ENCODE measurements around the gene TDRD6. TPM values are rescaled to one million over a fixed set of nuclear protein-coding genes. Genes with fewer than 3 reads are reported as not detected.

TDRD6 gene
- total RNA-seq, 1 donor from 2014 or later = 0.35 TPM

- intact Hi-C loops (cut with DNase I) = no loop called here
- ATAC-seq = no peak
- no peak for DNase-seq (ENCODE audit: missing footprints)
These were observed 10.4 kb upstream of the TDRD6 start for GRCh38 chr6:46677314-46677654.

- intact Hi-C loops (cut with DNase I) = no loop called here
- ATAC-seq = no peak
- DNase-seq (ENCODE audit: missing footprints) = no peak
These were observed 2.9 kb upstream of the TDRD6 start for GRCh38 chr6:46684771-46685170.

GRCh38 chr6:46688117-46688965 is 656 bp downstream of the TDRD6 start:
- no peak for ATAC-seq
- peak; percentile 69 for DNase-seq (ENCODE audit: missing footprints)
- intact Hi-C loops (cut with DNase I) = no loop called here

- intact Hi-C loops (cut with DNase I) = no loop called here
- no peak for ATAC-seq
- DNase-seq (ENCODE audit: missing footprints) = no peak
These were observed 1.3 kb downstream of the TDRD6 start for GRCh38 chr6:46688966-46689335.

GRCh38 chr6:46689657-46690056 is 2.0 kb downstream of the TDRD6 start:
- DNase-seq (ENCODE audit: missing footprints) (no peak), ATAC-seq (no peak)
- intact Hi-C loops (cut with DNase I) = no loop called here

- ATAC-seq = no peak
- no peak for DNase-seq (ENCODE audit: missing footprints)
- intact Hi-C loops (cut with DNase I) = no loop called here
These were observed 2.6 kb downstream of the TDRD6 start for GRCh38 chr6:46690141-46690755.

GRCh38 chr6:46690911-46691451 is 3.3 kb downstream of the TDRD6 start:
- intact Hi-C loops (cut with DNase I) = no loop called here
- ATAC-seq (no peak), DNase-seq (ENCODE audit: missing footprints) (no peak)

- intact Hi-C loops (cut with DNase I) = loop anchor here (10.0 kb wide), 1 partner anchor 85 kb away; no protein-coding TSS in a partner anchor
- no peak for ATAC-seq
- DNase-seq (ENCODE audit: missing footprints) = no peak
These were observed 12.3 kb downstream of the TDRD6 start for GRCh38 chr6:46699970-46700369.

- no peak for ATAC-seq
- no peak for DNase-seq (ENCODE audit: missing footprints)
- intact Hi-C loops (cut with DNase I) = loop anchor here (10.0 kb wide), 1 partner anchor 80 kb away; no protein-coding TSS in a partner anchor
These were observed 16.9 kb downstream of the TDRD6 start for GRCh38 chr6:46704562-46704961.

GRCh38 chr6:46706464-46706863 is 18.8 kb downstream of the TDRD6 start:
- ATAC-seq (no peak), DNase-seq (ENCODE audit: missing footprints) (no peak)
- intact Hi-C loops (cut with DNase I) = loop anchor here (10.0 kb wide), 1 partner anchor 78 kb away; no protein-coding TSS in a partner anchor

- DNase-seq (ENCODE audit: missing footprints) (no peak), ATAC-seq (no peak)
- intact Hi-C loops (cut with DNase I) = no loop called here
These were observed 23.8 kb downstream of the TDRD6 start for GRCh38 chr6:46711491-46711890.

GRCh38 chr6:46715141-46715540 is 27.5 kb downstream of the TDRD6 start:
- intact Hi-C loops (cut with DNase I) = no loop called here
- no peak for DNase-seq (ENCODE audit: missing footprints)
- ATAC-seq = no peak

GRCh38 chr6:46719099-46719498 is 31.4 kb downstream of the TDRD6 start:
- DNase-seq (ENCODE audit: missing footprints) = no peak
- no peak for ATAC-seq
- intact Hi-C loops (cut with DNase I) = no loop called here

- DNase-seq (ENCODE audit: missing footprints) (no peak), ATAC-seq (no peak)
- intact Hi-C loops (cut with DNase I) = no loop called here
These were observed 32.7 kb downstream of the TDRD6 start for GRCh38 chr6:46720401-46720800.

GRCh38 chr6:46729787-46730326 is 42.2 kb downstream of the TDRD6 start:
- DNase-seq (ENCODE audit: missing footprints) (no peak), ATAC-seq (no peak)
- intact Hi-C loops (cut with DNase I) = no loop called here

- ATAC-seq (no peak), DNase-seq (ENCODE audit: missing footprints) (no peak)
- intact Hi-C loops (cut with DNase I) = no loop called here
These were observed 43.3 kb downstream of the TDRD6 start for GRCh38 chr6:46730921-46731461.

- intact Hi-C loops (cut with DNase I) = no loop called here
- DNase-seq (ENCODE audit: missing footprints) (no peak), ATAC-seq (no peak)
These were observed 45.7 kb downstream of the TDRD6 start for GRCh38 chr6:46733341-46733801.

GRCh38 chr6:46734867-46735719 is 47.4 kb downstream of the TDRD6 start, which contains the start of gene PLA2G7:
Gene PLA2G7 (minus strand): TSS chr6:46735375. CDS start chr6:46722891, 12,484 bp downstream.
- DNase-seq (ENCODE audit: missing footprints) (peak; percentile 64), ATAC-seq (peak; percentile 72)
- intact Hi-C loops (cut with DNase I) = no loop called here

- intact Hi-C loops (cut with DNase I) = no loop called here
- DNase-seq (ENCODE audit: missing footprints) (no peak), ATAC-seq (no peak)
These were observed 48.0 kb downstream of the TDRD6 start for GRCh38 chr6:46735720-46736031.

Measured in Right ventricle myocardium inferior (tissue), 1 donor.